Bronchial epithelial cell (primary cell): ENCODE measurements around the gene IDH3G. TPM values are rescaled to one million over a fixed set of nuclear protein-coding genes. Genes with fewer than 3 reads are reported as not detected.

Experiments
- DNase-seq: peaks from one replicate; pipeline ENCODE4 v3.0.0-alpha.2; 2010; ENCODE audit warnings: low read depth
- FAIRE-seq: peaks from 2 replicates; lab custom pipeline; 2011; peaks lifted over from hg19 to GRCh38; lab: Jason Lieb, UNC
- H3K27me3 ChIP-seq: 2 replicates; pipeline ENCODE4 v1.5.1; 2011; ENCODE audit warnings: low read length; ENCODE audit not compliant: control insufficient read depth, insufficient read depth
- H3K36me3 ChIP-seq: 2 replicates; pipeline ENCODE4 v1.5.1; 2011; ENCODE audit warnings: low read length; ENCODE audit not compliant: control insufficient read depth, insufficient read depth
- H3K4me3 ChIP-seq: 2 replicates; pipeline ENCODE4 v1.5.1; 2011; ENCODE audit warnings: mild to moderate bottlenecking, low read depth, low read length, control low read depth
- CTCF ChIP-seq: IDR thresholded peaks from 2 replicates; pipeline ENCODE4 v1.5.1; 2011; ENCODE audit warnings: mild to moderate bottlenecking, moderate library complexity, low read length, control low read depth, inconsistent platforms; ENCODE audit not compliant: insufficient read depth, severe bottlenecking
- total RNA-seq: library from RNA; depleted of rRNA; stranded (reverse); fragments of >200 nt; gene quantifications from 2 replicates; pipeline ENCODE4 v1.2.1, GENCODE V29; 2014

Gene IDH3G
- total RNA-seq, 1 donor from 2014 or later, result 26.3 TPM

GRCh38 chrX:153771415-153772315, 22.5 kb downstream of the IDH3G start:
- no peak for FAIRE-seq
- no peak for DNase-seq
- Histone ChIP-seq H3K27me3 (no peaks in the 10 kb centered on the region), H3K36me3 (peaks cover 12% of the 10 kb centered on the region), H3K4me3 (no peak overlapping the region)
- TF ChIP-seq CTCF, result no peak

GRCh38 chrX:153770601-153771414, 23.4 kb downstream of the IDH3G start:
- H3K36me3 ChIP-seq, result peaks cover 12% of the 10 kb centered on the region
- no peaks in the 10 kb centered on the region for H3K27me3 ChIP-seq
- DNase-seq (no peak), FAIRE-seq (no peak)
- TF ChIP-seq CTCF, result no peak
- no peak overlapping the region for H3K4me3 ChIP-seq

- Histone ChIP-seq H3K27me3 (no peaks in the 10 kb centered on the region), H3K36me3 (peaks cover 12% of the 10 kb centered on the region), H3K4me3 (no peak overlapping the region)
- DNase-seq (no peak), FAIRE-seq (no peak)
- no peak for TF ChIP-seq CTCF
Measured at GRCh38 chrX:153769865-153770600, 24.1 kb downstream of the IDH3G start.

GRCh38 chrX:153769158-153769864, 24.9 kb downstream of the IDH3G start:
- DNase-seq (no peak), FAIRE-seq (no peak)
- Histone ChIP-seq H3K27me3 (no peaks in the 10 kb centered on the region), H3K4me3 (no peak overlapping the region), H3K36me3 (peaks cover 11% of the 10 kb centered on the region)
- no peak for TF ChIP-seq CTCF
